Gastroesophageal sphincter (tissue), 4 donors: ENCODE measurements around the gene PIGK. TPM values are rescaled to one million over a fixed set of nuclear protein-coding genes. Genes with fewer than 3 reads are reported as not detected.
"Not testable (repeated sequence)": the region's sequence is repeated elsewhere in the genome, so short reads cannot be mapped to it uniquely, and the experiment has no call there.

ENCODE experiments used
- ATAC-seq: fragments of 150-250 bp; one replicate; pipeline ENCODE4 v1.9.1; 2016; ENCODE audit warnings: mild to moderate bottlenecking, moderate library complexity
- H3K27ac ChIP-seq, 4 donors: fragments of 200-600 bp; sonication (generic) in 3 of 4; 1 replicate in 3 of 4; 2 replicates in 1 of 4; pipeline ENCODE4 v1.5.1; 2016 to 2019
- H3K27me3 ChIP-seq: fragments of 200-600 bp; sonication (generic); one replicate; pipeline ENCODE4 v1.5.1; 2019
- H3K36me3 ChIP-seq, 2 donors: fragments of 200-600 bp; sonication (generic); one replicate each; pipeline ENCODE4 v1.5.1; 2019; ENCODE audit warnings: control low read depth in 1 of 2
- H3K4me1 ChIP-seq, 3 donors: fragments of 200-600 bp; sonication (generic); 1 replicate in 2 of 3; 2 replicates in 1 of 3; pipeline ENCODE4 v1.5.1; 2016 to 2019; ENCODE audit warnings: control low read depth in 2 of 3
- H3K4me3 ChIP-seq, 2 donors: fragments of 200-600 bp; sonication (generic); one replicate each; pipeline ENCODE4 v1.5.1; 2019; ENCODE audit warnings: mild to moderate bottlenecking in 1 of 2, moderate library complexity in 1 of 2
- H3K9me3 ChIP-seq, 3 donors: fragments of 200-600 bp; sonication (generic); one replicate each; pipeline ENCODE4 v1.5.1; 2017 to 2019; ENCODE audit warnings: control low read depth in 2 of 3
- EP300 ChIP-seq: sonication (generic); formaldehyde crosslinking; IDR thresholded peaks from one replicate; pipeline ENCODE4 v1.6.1; 2017; ENCODE audit warnings: antibody characterized with exemption, mild to moderate bottlenecking
- POLR2A ChIP-seq, 2 donors: fragments of 450-650 bp; IDR thresholded peaks; one replicate each; pipeline ENCODE4 v1.6.1; 2017; ENCODE audit warnings: antibody characterized with exemption in 2 of 2, mild to moderate bottlenecking in 2 of 2, moderate library complexity in 1 of 2
- POLR2AphosphoS5 ChIP-seq: sonication (generic); formaldehyde crosslinking; IDR thresholded peaks from one replicate; pipeline ENCODE4 v1.6.1; 2017; ENCODE audit warnings: antibody characterized with exemption
- WGBS, 2 donors: methylation state at CpG; one replicate each; pipeline ENCODE4 v1.1.5; 2018; ENCODE audit warnings: low coverage in 1 of 2; 5-methylcytosine and 5-hydroxymethylcytosine counted together
- total RNA-seq, 4 donors: library from RNA; depleted of rRNA; stranded (reverse); fragments of >200 nt; gene quantifications; one replicate each; pipeline ENCODE4 v1.1.0, GENCODE V29; 2016
- TF ChIP-seq, protein P1 (sequence below), 4 experiments: fragments of 200-600 bp in 2 of 4; fragments of 450-650 bp in 2 of 4; sonication (generic) in 1 of 4; IDR thresholded peaks; one replicate each; pipeline ENCODE4 v1.5.1; 2017 to 2019; ENCODE audit warnings: antibody characterized with exemption in 4 of 4, mild to moderate bottlenecking in 2 of 4, moderate library complexity in 2 of 4

The PIGK gene
- total RNA-seq, 4 donors from 2014 or later = 17.2 to 26.9 (median 22.4) TPM

DNA sequence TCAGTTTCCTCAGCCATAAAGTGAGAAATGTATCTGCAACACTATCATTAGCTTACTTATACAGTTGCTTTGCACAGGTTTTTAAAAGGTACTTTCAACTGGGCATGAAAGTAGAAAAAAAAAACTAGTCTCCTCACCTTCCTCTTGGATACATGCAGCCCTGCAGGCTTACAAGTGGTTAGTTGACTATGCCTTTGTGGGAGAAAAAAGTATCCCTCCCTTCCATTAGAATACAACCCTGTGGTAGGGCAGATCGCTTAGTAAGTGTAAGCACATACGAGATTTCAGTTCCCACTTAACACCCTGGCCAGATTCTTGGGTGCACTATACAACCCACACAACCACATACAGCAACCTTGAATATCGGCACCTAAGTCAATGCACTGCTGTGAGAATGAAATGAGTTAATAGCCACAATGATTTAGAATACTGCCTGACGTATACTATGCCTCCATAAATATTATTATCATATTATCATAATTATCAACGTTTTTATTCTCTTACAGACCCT is 54.7 kb downstream of the PIGK start:
- WGBS, 2 donors = 84% methylated on average over 5 of the region's 5 CpGs; no CpG with 5 or more reads in 1 of the 2 donors
- no peak for ATAC-seq
- TF ChIP-seq, protein P1, sequence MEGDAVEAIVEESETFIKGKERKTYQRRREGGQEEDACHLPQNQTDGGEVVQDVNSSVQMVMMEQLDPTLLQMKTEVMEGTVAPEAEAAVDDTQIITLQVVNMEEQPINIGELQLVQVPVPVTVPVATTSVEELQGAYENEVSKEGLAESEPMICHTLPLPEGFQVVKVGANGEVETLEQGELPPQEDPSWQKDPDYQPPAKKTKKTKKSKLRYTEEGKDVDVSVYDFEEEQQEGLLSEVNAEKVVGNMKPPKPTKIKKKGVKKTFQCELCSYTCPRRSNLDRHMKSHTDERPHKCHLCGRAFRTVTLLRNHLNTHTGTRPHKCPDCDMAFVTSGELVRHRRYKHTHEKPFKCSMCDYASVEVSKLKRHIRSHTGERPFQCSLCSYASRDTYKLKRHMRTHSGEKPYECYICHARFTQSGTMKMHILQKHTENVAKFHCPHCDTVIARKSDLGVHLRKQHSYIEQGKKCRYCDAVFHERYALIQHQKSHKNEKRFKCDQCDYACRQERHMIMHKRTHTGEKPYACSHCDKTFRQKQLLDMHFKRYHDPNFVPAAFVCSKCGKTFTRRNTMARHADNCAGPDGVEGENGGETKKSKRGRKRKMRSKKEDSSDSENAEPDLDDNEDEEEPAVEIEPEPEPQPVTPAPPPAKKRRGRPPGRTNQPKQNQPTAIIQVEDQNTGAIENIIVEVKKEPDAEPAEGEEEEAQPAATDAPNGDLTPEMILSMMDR (IDR thresholded peaks at IDR 0.05) = no peak
- TF ChIP-seq POLR2A (IDR thresholded peaks at IDR 0.05) (no peak), POLR2AphosphoS5 (no peak), EP300 (no peak)
- Histone ChIP-seq H3K36me3 (peaks cover 0 to 46% of the 10 kb centered on the region in 2 donors), H3K4me3 (no peak overlapping the region), H3K27me3 (no peaks in the 10 kb centered on the region), H3K27ac (no peak overlapping the region), H3K9me3 (no peaks in the 10 kb centered on the region), H3K4me1 (no peaks in the 10 kb centered on the region)

DNA sequence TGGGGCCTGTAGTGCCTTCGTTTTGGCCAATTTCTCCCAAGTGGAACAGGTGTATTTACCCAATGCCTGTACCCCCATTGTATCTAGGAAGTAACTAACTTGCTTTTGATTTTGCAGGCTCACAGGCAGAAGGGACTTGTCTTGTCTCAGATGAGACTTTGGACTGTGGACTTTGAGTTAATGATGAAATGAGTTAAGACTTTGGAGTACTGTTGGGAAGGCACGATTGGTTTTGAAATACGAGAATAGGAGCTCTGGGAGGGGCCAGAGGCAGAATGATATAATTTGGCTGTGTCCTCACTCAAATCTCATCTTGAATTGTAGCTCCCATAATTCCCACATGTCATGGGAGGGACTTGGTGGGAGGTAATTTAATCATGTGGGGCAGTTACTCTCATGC is 59.5 kb downstream of the PIGK start:
- H3K4me3 ChIP-seq, H3K27me3 ChIP-seq, H3K27ac ChIP-seq, ATAC-seq, H3K9me3 ChIP-seq, H3K4me1 ChIP-seq: not testable (repeated sequence)
- H3K36me3 ChIP-seq = peaks cover 0 to 57% of the 10 kb centered on the region in 2 donors
- WGBS, 2 donors = 86 to 100% methylated on average over 2 to 3 of the region's 3 CpGs

DNA sequence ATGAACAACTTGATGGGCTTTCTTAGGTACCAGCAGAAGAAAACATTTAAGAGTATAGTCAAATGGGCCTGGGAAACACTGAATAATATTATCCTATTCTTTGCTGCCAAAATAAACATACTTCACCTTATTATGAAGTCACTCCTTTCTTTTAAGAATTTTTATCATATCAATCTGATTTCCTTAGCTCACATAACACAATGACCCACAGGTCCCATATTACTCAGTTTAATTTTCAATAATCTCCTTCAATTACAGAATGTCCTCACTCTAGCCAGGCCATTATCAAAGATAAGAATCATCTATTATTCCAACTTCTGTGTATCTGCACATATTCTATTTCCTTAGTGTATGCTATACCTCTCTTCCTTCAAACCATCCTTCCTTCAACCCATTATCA is 63.0 kb downstream of the PIGK start:
- no peak for ATAC-seq
- Histone ChIP-seq H3K4me1 (no peaks in the 10 kb centered on the region), H3K27me3 (no peaks in the 10 kb centered on the region), H3K27ac (no peak overlapping the region), H3K36me3 (peaks cover 0 to 39% of the 10 kb centered on the region in 2 donors), H3K9me3 (no peaks in the 10 kb centered on the region), H3K4me3 (no peak overlapping the region)
- TF ChIP-seq, protein P1 (IDR thresholded peaks at IDR 0.05) = no peak
- TF ChIP-seq POLR2A (IDR thresholded peaks at IDR 0.05) (no peak), POLR2AphosphoS5 (no peak), EP300 (no peak)

DNA sequence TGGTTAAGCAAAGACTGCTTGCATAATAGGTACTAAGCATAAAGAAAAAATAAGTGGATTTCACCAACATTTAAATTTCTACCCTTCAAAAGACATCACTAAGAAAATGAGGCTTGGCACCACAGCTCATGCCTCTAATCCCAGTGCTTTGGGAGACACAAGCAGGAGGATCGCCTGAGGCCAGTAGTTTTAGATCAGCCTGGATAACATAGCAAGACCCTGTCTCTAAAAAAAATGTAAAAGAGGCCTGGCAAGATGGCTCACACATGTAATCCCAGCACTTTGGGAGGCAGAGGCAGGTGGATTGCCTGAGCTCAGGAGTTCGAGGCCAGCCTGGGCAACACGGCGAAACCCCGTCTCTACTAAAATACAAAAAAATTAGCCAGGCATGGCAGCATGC is 73.0 kb downstream of the PIGK start:
- no peak for ATAC-seq
- no peak overlapping the region for H3K4me3 ChIP-seq
- no peak overlapping the region for H3K27ac ChIP-seq
- H3K4me1 ChIP-seq = no peaks in the 10 kb centered on the region
- no peaks in the 10 kb centered on the region for H3K27me3 ChIP-seq
- H3K36me3 ChIP-seq = no peaks in the 10 kb centered on the region
- TF ChIP-seq POLR2A (IDR thresholded peaks at IDR 0.05) (no peak), POLR2AphosphoS5 (no peak), EP300 (no peak)
- WGBS, 2 donors = 100% methylated on average over 1 of the region's 5 CpGs
- no peaks in the 10 kb centered on the region for H3K9me3 ChIP-seq

DNA sequence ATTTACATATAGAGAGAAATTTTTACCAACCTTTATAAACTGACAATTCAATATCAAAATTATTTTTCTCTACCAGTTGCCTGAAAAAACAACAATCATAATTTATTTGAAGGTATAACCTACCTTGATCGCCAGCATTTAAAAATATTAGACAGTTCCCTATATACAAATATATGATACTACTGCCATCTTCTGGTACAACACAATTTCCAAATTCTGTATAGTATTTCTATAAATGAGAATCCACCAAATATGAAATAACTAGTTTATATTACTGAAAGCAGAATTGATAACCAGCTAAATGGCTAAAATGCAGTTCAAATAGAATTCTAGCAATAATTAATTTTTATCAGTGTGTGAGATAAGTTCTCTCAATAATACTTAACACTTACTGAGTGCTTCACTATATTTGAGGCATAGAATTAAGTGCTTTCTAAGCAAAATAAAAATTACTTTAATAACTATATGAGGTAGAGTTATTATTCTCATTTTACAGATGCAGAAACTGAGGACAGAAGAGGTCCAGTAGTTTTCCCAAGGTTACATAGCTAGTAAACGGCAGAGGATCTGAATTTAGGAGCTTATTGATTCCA is 75.6 kb downstream of the PIGK start:
- no peak overlapping the region for H3K4me3 ChIP-seq
- no peaks in the 10 kb centered on the region for H3K36me3 ChIP-seq
- no peak for ATAC-seq
- no peaks in the 10 kb centered on the region for H3K9me3 ChIP-seq
- no peaks in the 10 kb centered on the region for H3K4me1 ChIP-seq
- no peak overlapping the region for H3K27ac ChIP-seq
- 54 to 70% methylated on average over 2 of the region's 2 CpGs for whole genome bisulfite sequencing, 2 donors
- no peaks in the 10 kb centered on the region for H3K27me3 ChIP-seq
- TF ChIP-seq, protein P1 (IDR thresholded peaks at IDR 0.05) = peak in 1 of 4 experiments; percentile 16
- no peak for TF ChIP-seq POLR2AphosphoS5

DNA sequence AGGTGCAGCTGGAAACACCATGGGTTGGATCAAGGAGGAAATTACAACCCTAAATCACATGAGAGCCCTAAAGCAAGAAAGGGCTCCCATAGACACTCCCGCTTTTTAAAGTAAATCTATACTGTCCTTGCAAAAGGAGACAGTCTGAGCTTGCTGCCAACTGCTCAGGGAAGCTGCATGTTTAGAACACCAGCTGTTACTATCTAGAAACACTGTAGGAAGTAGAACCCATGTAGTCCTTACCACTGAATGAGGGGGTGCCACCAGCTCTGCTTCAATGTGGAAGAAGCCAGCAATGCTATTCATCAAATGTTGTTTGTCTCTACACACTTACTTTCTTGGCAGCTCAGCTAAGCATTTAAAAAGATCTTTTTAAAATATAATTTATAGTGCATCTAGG is 79.8 kb downstream of the PIGK start:
- no peak for TF ChIP-seq POLR2AphosphoS5
- no peak for TF ChIP-seq POLR2A (IDR thresholded peaks at IDR 0.05)
- no peak for TF ChIP-seq EP300
- TF ChIP-seq, protein P1 (IDR thresholded peaks at IDR 0.05) = no peak
- H3K36me3 ChIP-seq = no peaks in the 10 kb centered on the region
- H3K27me3 ChIP-seq = no peaks in the 10 kb centered on the region
- WGBS, 2 donors = 100% methylated on average over 1 of the region's 1 CpG
- no peaks in the 10 kb centered on the region for H3K9me3 ChIP-seq
- no peaks in the 10 kb centered on the region for H3K4me1 ChIP-seq
- ATAC-seq = no peak
- H3K4me3 ChIP-seq = no peak overlapping the region
- H3K27ac ChIP-seq = no peak overlapping the region
